H9 (cell line): ENCODE data around the gene CCDC18. TPM values are rescaled to one million over a fixed set of nuclear protein-coding genes. Genes with fewer than 3 reads are reported as not detected.

Experiments
- DNase-seq: peaks from one replicate; pipeline ENCODE4 v3.0.0-alpha.2; 2017
- H2AFZ ChIP-seq: one replicate; pipeline ENCODE4 v1.6.1; 2013; ENCODE audit warnings: mild to moderate bottlenecking, low read length, control low read depth, moderate library complexity
- H2AK5ac ChIP-seq: 2 replicates; pipeline ENCODE4 v1.6.1; 2013; ENCODE audit warnings: low read length, control low read depth, mixed read lengths; ENCODE audit not compliant: insufficient read length
- H2BK120ac ChIP-seq: one replicate; pipeline ENCODE4 v1.6.1; 2013; ENCODE audit warnings: low read depth, mild to moderate bottlenecking, low read length, control low read depth, inconsistent platforms; ENCODE audit not compliant: poor library complexity, severe bottlenecking
- H2BK12ac ChIP-seq: 2 replicates; pipeline ENCODE4 v1.6.1; 2013; ENCODE audit warnings: low read length, control low read depth, mixed read lengths, low read depth; ENCODE audit not compliant: insufficient read length
- H2BK15ac ChIP-seq: 2 replicates; pipeline ENCODE4 v1.6.1; 2013; ENCODE audit warnings: low read depth, low read length, control low read depth
- H2BK20ac ChIP-seq: one replicate; pipeline ENCODE4 v1.6.1; 2013; ENCODE audit warnings: low read depth, mild to moderate bottlenecking, low read length, control low read depth, inconsistent platforms; ENCODE audit not compliant: poor library complexity, severe bottlenecking
- H2BK5ac ChIP-seq: 2 replicates; pipeline ENCODE4 v1.6.1; 2013; ENCODE audit warnings: low read length, control low read depth, mixed read lengths; ENCODE audit not compliant: insufficient read length
- H3K14ac ChIP-seq: 2 replicates; pipeline ENCODE4 v1.6.1; 2013; ENCODE audit warnings: low read length, control low read depth; ENCODE audit not compliant: insufficient read depth
- H3K18ac ChIP-seq: 2 replicates; pipeline ENCODE4 v1.6.1; 2013; ENCODE audit warnings: low read depth, mild to moderate bottlenecking, mixed read lengths, low read length, control low read depth; ENCODE audit not compliant: insufficient read length
- H3K23ac ChIP-seq: 2 replicates; pipeline ENCODE4 v1.6.1; 2013; ENCODE audit warnings: low read length, control low read depth, mixed read lengths, low read depth; ENCODE audit not compliant: insufficient read length
- H3K23me2 ChIP-seq: 2 replicates; pipeline ENCODE4 v1.6.1; 2013; ENCODE audit warnings: low read depth, mild to moderate bottlenecking, mixed read lengths, low read length, control low read depth; ENCODE audit not compliant: insufficient read length, poor library complexity, severe bottlenecking
- H3K27ac ChIP-seq: 2 replicates; pipeline ENCODE4 v1.5.1; 2013; ENCODE audit warnings: low read length, control low read depth, mixed read lengths, low read depth; ENCODE audit not compliant: insufficient read length
- H3K27me3 ChIP-seq: 2 replicates; pipeline ENCODE4 v1.6.1; 2013; ENCODE audit warnings: low read length, control low read depth, inconsistent platforms; ENCODE audit not compliant: insufficient read depth
- H3K4ac ChIP-seq: 2 replicates; pipeline ENCODE4 v1.6.1; 2013; ENCODE audit warnings: low read depth, mild to moderate bottlenecking, control low read depth, inconsistent platforms, low read length, moderate library complexity
- H3K4me1 ChIP-seq: 2 replicates; pipeline ENCODE4 v1.6.1; 2013; ENCODE audit warnings: low read length, control low read depth, inconsistent platforms; ENCODE audit not compliant: insufficient read depth
- H3K4me2 ChIP-seq: 2 replicates; pipeline ENCODE4 v1.6.1; 2013; ENCODE audit warnings: low read length, control low read depth, mixed read lengths; ENCODE audit not compliant: insufficient read length, insufficient read depth
- H3K56ac ChIP-seq: 2 replicates; pipeline ENCODE4 v1.6.1; 2013; ENCODE audit warnings: low read depth, mild to moderate bottlenecking, mixed read lengths, low read length, control low read depth; ENCODE audit not compliant: insufficient read length
- H3K79me1 ChIP-seq: 2 replicates; pipeline ENCODE4 v1.6.1; 2013; ENCODE audit warnings: low read depth, mild to moderate bottlenecking, moderate library complexity, low read length, control low read depth, inconsistent platforms; ENCODE audit not compliant: insufficient read depth, poor library complexity, severe bottlenecking
- H3K79me2 ChIP-seq: 2 replicates; pipeline ENCODE4 v1.6.1; 2013; ENCODE audit warnings: low read length, control low read depth, inconsistent platforms; ENCODE audit not compliant: insufficient read depth
- H3K9ac ChIP-seq: 2 replicates; pipeline ENCODE4 v1.6.1; 2013; ENCODE audit warnings: low read length, control low read depth, mixed read lengths; ENCODE audit not compliant: insufficient read length; ENCODE audit errors: extremely low read depth
- H3K9me3 ChIP-seq: one replicate; pipeline ENCODE4 v1.6.1; 2013; ENCODE audit warnings: low read depth, low read length, inconsistent platforms; ENCODE audit not compliant: control insufficient read depth
- H3T11ph ChIP-seq: one replicate; pipeline ENCODE4 v1.6.1; 2013; ENCODE audit warnings: mild to moderate bottlenecking, low read length, control low read depth, inconsistent platforms
- H4K20me1 ChIP-seq: one replicate; pipeline ENCODE4 v1.6.1; 2013; ENCODE audit not compliant: control insufficient read depth, insufficient read length, insufficient read depth
- H4K5ac ChIP-seq: 2 replicates; pipeline ENCODE4 v1.6.1; 2013; ENCODE audit warnings: low read depth, mild to moderate bottlenecking, mixed read lengths, low read length, control low read depth; ENCODE audit not compliant: insufficient read length
- H4K8ac ChIP-seq: replicated peaks from 2 replicates; pipeline ENCODE4 v1.6.1; 2013; ENCODE audit warnings: low read length, control low read depth, mixed read lengths, low read depth; ENCODE audit not compliant: insufficient read length
- H4K91ac ChIP-seq: 2 replicates; pipeline ENCODE4 v1.6.1; 2013; ENCODE audit warnings: low read depth, mild to moderate bottlenecking, moderate library complexity, mixed read lengths, low read length, control low read depth; ENCODE audit not compliant: insufficient read length
- H3K27ac Mint-ChIP-seq, 3 experiments: 2 replicates in 2 of 3; 3 replicates in 1 of 3; pipeline ENCODE4 v1.8.0; 2020 to 2021; ENCODE audit warnings: mixed read lengths in 3 of 3, mild to moderate bottlenecking in 1 of 3, moderate library complexity in 1 of 3
- H3K27me3 Mint-ChIP-seq: 2 replicates; pipeline ENCODE4 v1.8.0; 2021; ENCODE audit warnings: low read depth, mild to moderate bottlenecking, moderate library complexity, mixed read lengths
- H3K36me3 Mint-ChIP-seq, 3 experiments: 2 replicates in 2 of 3; 3 replicates in 1 of 3; pipeline ENCODE4 v1.8.0; 2020 to 2021; ENCODE audit warnings: low read depth in 3 of 3, mixed read lengths in 3 of 3; ENCODE audit not compliant: insufficient read depth in 1 of 3
- H3K4me1 Mint-ChIP-seq, 2 experiments: 2 replicates each; pipeline ENCODE4 v1.8.0; 2020; ENCODE audit warnings: mixed read lengths in 2 of 2
- H3K4me3 Mint-ChIP-seq, 2 experiments: 2 replicates in 1 of 2; 3 replicates in 1 of 2; pipeline ENCODE4 v1.8.0; 2020 to 2021; ENCODE audit warnings: mild to moderate bottlenecking in 2 of 2, mixed read lengths in 2 of 2, moderate library complexity in 1 of 2
- H3K9me3 Mint-ChIP-seq, 2 experiments: 2 replicates in 1 of 2; 3 replicates in 1 of 2; pipeline ENCODE4 v1.8.0; 2020; ENCODE audit warnings: mild to moderate bottlenecking in 2 of 2, mixed read lengths in 2 of 2, moderate library complexity in 1 of 2
- CTCF ChIP-seq: fragments of 200-600 bp; sonication (generic); conservative IDR thresholded peaks from 3 replicates; pipeline ENCODE4 v1.8.0; 2021; ENCODE audit warnings: antibody characterized with exemption, mild to moderate bottlenecking
- WGBS: extraction: QIAGEN DNeasy Blood & Tissue Kit; methylation state at CpG from one replicate; pipeline ENCODE4 v1.1.7; 2013; ENCODE audit warnings: missing lambda C conversion rate, low lambda C conversion rate, mixed read lengths; ENCODE audit not compliant: insufficient read length; ENCODE audit errors: extremely low coverage; 5-methylcytosine and 5-hydroxymethylcytosine counted together
- total RNA-seq: library from RNA; stranded (reverse); gene quantifications from 2 replicates; pipeline ENCODE4 v1.2.1, GENCODE V29; 2021

CCDC18 gene
- total RNA-seq, 1 experiment from 2014 or later: 19.5 TPM

GRCh38 chr1:93255222-93256079 lies 74.9 kb downstream of the CCDC18 start:
- Mint-ChIP-seq H3K9me3 (peaks cover 0 to under 1% of the 10 kb centered on the region in 2 experiments; a peak in 1 of 5 replicates), H3K4me1 (peaks cover 12 to 17% of the 10 kb centered on the region in 2 experiments), H3K4me3 (no peak overlapping the region), H3K27ac (no peak overlapping the region), H3K36me3 (peaks cover 5 to 17% (median 6%) of the 10 kb centered on the region in 3 experiments; a peak in 5 of 7 replicates), H3K27me3 (no peaks in the 10 kb centered on the region; the same call in 1 of the 2 replicates)
- no peak overlapping the region for H3K14ac ChIP-seq
- no peaks in the 10 kb centered on the region for H3K27me3 ChIP-seq
- no peak overlapping the region for H2BK20ac ChIP-seq
- no peak overlapping the region for H3K9ac ChIP-seq
- no peaks in the 10 kb centered on the region for H3K79me1 ChIP-seq
- no peak overlapping the region for H3K18ac ChIP-seq
- no peaks in the 10 kb centered on the region for H3K9me3 ChIP-seq
- H2AK5ac ChIP-seq: no peak overlapping the region
- H3K4me1 ChIP-seq: no peaks in the 10 kb centered on the region
- no peaks in the 10 kb centered on the region for H3K79me2 ChIP-seq
- no peak for TF ChIP-seq CTCF
- H4K91ac ChIP-seq: no peak overlapping the region
- no peak overlapping the region for H2BK120ac ChIP-seq
- DNase-seq: no peak
- no peak overlapping the region for H3T11ph ChIP-seq
- no peak overlapping the region for H3K56ac ChIP-seq
- H2AFZ ChIP-seq: no peak overlapping the region
- no peak overlapping the region for H2BK12ac ChIP-seq
- H3K27ac ChIP-seq: no peak overlapping the region
- H3K4me2 ChIP-seq: no peak overlapping the region
- no peak overlapping the region for H2BK5ac ChIP-seq
- H4K5ac ChIP-seq: no peak overlapping the region
- no peak overlapping the region for H4K8ac ChIP-seq
- H3K23me2 ChIP-seq: no peaks in the 10 kb centered on the region
- H4K20me1 ChIP-seq: no peaks in the 10 kb centered on the region
- H3K4ac ChIP-seq: no peak overlapping the region
- no peak overlapping the region for H2BK15ac ChIP-seq
- no peak overlapping the region for H3K23ac ChIP-seq
- no CpG with 5 or more reads among the region's 8 CpGs for WGBS
